HG03432 (cell line): ENCODE data around the gene DPH6.

Experiments
- ATAC-seq: cut with Tn5 transposase; IDR thresholded peaks from one replicate; pipeline ENCODE4 v1.9.1; 2021; ENCODE audit warnings: mild to moderate bottlenecking, moderate library complexity; ENCODE audit not compliant: unreplicated experiment

The DPH6 gene

GRCh38 chr15:35487417-35487816 lies 58.5 kb downstream of the DPH6 start:
- ATAC-seq: no peak

DNA sequence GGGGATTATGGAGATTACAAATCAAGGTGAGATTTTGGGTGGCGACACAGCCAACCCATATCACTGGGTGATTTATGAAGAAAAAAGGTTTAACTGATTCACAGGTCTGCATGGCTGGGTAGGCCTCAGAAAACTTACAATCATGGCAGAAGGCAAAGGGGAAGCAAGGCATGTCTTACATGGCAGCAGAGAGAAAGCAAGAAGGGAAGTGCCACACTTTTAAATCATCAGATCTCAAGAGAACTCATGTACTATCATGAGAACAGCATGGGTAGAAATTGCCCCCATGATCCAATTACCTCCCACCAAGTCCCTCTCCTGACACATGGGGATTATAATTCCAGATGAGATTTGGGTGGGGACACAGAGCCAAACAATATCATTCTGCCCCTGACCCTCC lies 59.7 kb downstream of the DPH6 start:
- ATAC-seq: no peak

DNA sequence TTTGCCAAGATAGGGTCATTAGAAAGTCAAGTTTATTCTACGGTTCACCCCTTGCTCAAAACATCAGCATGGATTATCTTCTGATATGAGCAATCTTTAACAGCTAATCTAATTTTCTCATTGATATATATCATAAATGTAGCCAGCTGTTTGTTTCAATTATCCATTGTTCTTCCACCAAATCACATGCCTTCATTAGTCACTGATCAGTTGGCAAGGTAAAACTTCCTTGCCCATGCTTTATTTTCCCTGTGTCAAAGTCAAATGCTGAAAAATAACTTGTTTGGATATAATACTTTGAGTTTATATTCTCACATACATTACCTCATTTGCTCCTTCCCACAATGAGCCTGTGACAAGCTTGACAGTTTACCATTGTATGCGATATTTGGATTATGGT lies 60.6 kb downstream of the DPH6 start:
- no peak for ATAC-seq

- ATAC-seq: no peak
Measured at GRCh38 chr15:35484231-35484945, 61.6 kb downstream of the DPH6 start.

DNA sequence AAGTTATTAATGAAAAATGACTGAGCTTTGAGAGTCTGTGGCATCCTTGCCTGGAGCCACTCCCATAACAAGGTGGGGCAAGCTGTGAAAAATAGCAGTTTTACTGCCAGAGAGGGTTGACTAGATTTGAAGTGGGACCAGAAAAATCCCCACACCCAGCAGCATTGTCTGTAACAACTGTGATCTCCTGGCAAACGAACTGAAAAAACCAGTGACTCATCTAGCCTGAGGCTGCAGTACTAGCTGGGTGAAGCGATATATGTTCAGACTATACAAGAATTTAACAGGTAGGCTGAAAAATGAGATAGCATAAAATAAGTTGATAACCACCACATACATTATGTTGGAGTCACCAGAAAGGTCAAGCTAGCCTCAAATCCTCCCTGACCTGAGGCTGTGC lies 64.0 kb downstream of the DPH6 start:
- no peak for ATAC-seq

DNA sequence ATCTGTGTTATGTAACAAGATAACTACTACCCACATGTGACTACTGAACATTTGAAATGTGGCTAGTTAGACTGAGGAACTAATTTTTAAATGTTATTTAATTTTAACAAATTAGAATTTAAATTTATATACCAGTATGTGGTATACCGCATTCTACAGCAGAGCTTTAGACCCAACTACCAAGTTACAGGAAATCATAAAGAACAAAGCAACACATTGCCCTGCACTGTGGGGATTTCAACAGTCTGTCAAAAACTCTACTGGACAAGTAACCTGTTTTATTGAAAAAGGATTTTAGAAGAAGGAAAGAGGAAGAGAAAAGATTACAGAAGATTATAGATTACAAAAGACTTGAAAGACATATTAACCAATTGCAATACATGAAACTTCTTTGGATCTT lies 64.9 kb downstream of the DPH6 start:
- ATAC-seq: no peak

GRCh38 chr15:35479423-35479822 lies 66.5 kb downstream of the DPH6 start:
- no peak for ATAC-seq

DNA sequence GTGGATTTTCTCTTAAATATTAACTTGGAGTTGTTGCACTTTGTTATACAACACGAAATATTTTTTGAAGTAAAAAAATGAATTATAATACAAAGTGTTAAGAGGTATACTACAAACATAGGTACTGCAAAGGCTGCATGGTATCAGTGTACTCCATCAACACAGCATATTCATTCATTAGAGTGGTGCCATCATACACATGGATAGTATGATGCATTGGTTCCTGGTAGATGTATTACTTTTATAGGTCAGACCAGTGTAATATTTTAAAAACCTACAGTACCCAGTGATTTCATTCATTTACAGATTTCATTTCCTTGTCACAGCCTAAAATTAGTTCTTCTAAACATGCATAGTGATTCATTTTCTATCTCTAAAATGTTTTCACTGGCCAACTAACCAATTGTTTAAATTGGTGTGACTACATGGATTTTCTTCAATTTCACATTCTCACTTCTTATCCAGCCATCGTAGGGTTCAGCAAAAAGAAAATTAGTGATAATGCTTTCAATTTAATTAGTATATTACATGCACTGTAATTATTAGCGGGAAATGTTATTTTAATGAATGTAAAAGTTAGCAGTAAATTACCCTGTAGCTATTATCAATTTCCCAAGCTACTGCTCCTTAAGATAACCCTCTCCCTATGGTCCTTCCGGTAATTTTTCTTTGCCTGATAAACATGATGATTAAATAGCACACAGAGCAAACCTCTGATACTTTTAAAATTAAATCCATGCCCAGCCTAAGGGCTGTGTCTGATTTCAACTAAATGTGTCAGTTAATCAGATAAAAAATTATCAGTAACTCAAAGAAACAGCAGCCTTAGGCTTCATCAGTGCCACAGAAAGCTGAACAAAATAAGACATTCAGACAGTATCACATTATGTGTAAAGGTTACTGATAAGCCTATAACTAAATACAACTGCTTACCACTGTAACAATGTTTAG lies 68.4 kb downstream of the DPH6 start:
- ATAC-seq: no peak

GRCh38 chr15:35471024-35471423 lies 74.9 kb downstream of the DPH6 start:
- no peak for ATAC-seq

DNA sequence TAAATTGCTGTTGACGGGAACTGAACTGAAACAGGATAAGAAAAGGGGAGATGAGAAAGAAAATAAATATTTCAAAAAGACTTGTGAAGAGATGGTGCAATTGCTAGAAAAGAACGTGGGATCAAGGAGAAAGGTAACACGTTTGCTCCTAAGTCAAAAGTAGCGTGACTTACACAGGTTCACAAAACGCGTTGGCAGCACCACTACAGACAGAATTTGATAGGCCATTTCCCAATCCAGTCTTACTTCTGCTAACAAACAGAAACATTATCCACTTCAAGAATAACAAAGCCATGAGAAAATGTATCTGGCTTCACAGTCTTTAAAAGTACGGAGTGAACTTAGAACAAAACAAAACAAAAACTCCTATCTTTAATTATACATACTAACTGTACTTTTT lies 75.5 kb downstream of the DPH6 start:
- no peak for ATAC-seq

- no peak for ATAC-seq
Measured at GRCh38 chr15:35466476-35466875, 79.5 kb downstream of the DPH6 start.

GRCh38 chr15:35465783-35466182 lies 80.2 kb downstream of the DPH6 start:
- ATAC-seq: no peak

GRCh38 chr15:35460616-35461015 lies 85.3 kb downstream of the DPH6 start:
- ATAC-seq: no peak

GRCh38 chr15:35458176-35458856 lies 87.6 kb downstream of the DPH6 start:
- ATAC-seq: no peak

DNA sequence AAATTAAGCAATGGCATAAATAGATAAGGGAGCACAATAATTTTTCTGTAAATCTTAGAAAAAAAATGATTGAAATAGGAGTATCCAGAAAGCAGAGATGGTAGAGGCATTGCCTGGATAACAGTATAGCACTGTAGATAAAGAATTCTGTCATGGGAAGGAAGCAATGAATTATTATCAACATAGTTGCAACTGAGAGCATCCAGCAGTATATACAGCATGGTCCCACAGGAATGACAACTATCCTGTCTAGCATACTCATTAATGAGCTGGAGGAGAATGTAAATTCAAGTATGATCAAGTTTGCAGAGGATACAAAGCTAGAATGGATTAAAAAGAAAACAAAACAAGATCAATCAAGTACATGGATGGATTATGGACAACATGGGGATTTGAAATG lies 90.8 kb downstream of the DPH6 start:
- no peak for ATAC-seq

- ATAC-seq: no peak
Measured at GRCh38 chr15:35450492-35450891, 95.5 kb downstream of the DPH6 start.

- no peak for ATAC-seq
Measured at GRCh38 chr15:35448294-35448693, 97.7 kb downstream of the DPH6 start.

DNA sequence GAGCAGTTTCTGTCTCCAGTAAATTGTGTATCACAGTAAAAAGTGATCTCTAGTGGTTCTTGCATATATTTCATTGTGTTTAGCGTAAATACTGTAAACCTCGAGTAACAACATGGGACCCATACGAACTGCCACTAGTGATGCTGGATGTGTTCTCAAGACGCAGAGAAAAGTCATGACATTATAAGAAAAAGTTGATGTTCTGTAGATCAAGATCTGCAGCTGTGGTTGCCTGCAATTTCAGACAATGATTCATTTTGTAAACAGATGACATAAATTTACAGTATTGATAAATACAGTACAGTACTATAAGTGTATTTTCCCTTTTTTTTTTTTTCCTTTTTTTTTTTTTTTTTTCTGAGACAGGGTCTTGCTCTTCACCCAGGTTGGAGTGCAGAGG lies 100.1 kb downstream of the DPH6 start:
- ATAC-seq: no peak

DNA sequence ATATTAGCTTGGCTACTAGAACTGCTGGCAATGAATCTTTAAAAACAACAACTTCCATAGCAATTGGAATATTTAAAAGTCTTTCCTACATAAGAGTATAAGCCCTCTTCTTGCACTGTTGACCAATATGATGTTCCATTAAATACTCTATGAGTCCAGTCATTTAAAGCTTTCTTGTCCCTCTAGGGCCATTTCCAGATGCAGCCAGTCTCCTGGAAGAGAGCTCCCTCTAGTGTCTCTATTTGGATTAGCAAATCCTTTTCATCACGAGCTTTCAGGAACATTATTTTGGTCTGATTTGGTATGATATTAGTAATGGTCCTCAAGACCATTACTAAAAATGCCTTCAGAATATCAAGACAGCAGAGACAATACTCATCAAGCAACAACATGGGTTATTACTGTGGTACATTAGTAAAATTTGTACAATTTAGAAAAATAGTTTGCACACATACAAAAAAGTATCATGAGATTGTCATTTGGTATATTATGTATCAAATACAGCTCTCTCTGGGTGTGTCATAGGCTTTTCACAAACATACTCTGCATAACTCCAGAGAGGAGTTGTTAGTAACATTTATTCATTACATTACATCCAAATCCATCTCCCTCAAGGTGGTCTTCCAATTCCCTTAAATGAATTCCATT lies 101.3 kb downstream of the DPH6 start:
- no peak for ATAC-seq

DNA sequence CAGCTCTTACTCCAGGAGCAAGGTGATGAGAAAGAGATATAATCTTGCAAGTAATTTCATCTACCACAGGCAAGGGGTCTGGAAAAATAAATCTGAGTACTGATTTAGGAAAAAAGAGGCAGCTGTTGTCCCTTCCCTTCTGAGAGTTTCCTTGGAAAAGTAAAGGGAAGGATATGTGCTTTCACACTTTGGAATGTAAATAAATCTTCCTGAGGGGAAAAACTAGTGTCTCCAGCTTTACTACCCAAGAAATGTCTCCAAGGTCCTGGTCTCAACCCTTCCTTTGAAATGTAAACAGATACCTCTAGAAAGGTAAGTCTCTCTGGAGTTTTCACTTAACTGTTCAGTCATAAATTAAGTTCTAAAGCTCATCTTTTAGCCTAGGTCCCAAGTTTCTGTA lies 102.6 kb downstream of the DPH6 start:
- no peak for ATAC-seq

GRCh38 chr15:35442742-35443141 lies 103.2 kb downstream of the DPH6 start:
- no peak for ATAC-seq
